Esophagus muscularis mucosa (tissue), 4 donors: ENCODE data around the gene DUSP28. TPM values are rescaled to one million over a fixed set of nuclear protein-coding genes. Genes with fewer than 3 reads are reported as not detected.

ENCODE experiments used
- DNase-seq: peaks from one replicate; pipeline ENCODE4 v3.0.0-alpha.2; 2017; ENCODE audit errors: extremely low spot score
- H3K27ac ChIP-seq, 4 donors: fragments of 200-600 bp; sonication (generic); replicated peaks in 1 of 4; 1 replicate in 3 of 4; 2 replicates in 1 of 4; pipeline ENCODE4 v1.5.1; 2016 to 2019; ENCODE audit warnings: mild to moderate bottlenecking in 1 of 4
- H3K27me3 ChIP-seq, 4 donors: fragments of 200-600 bp; sonication (generic); one replicate each; pipeline versions ENCODE4 v1.5.1 to v1.6.0; 2016 to 2019
- H3K36me3 ChIP-seq, 4 donors: fragments of 200-600 bp; sonication (generic); one replicate each; pipeline ENCODE4 v1.5.1; 2016 to 2019
- H3K4me1 ChIP-seq, 4 donors: fragments of 200-600 bp; sonication (generic); one replicate each; pipeline ENCODE4 v1.5.1; 2016 to 2019
- H3K4me3 ChIP-seq, 4 donors: fragments of 200-600 bp; sonication (generic); 1 replicate in 2 of 4; 2 replicates in 2 of 4; pipeline ENCODE4 v1.5.1; 2016 to 2019; ENCODE audit warnings: mild to moderate bottlenecking in 4 of 4, moderate library complexity in 1 of 4
- H3K9me3 ChIP-seq, 4 donors: fragments of 200-600 bp; sonication (generic); 1 replicate in 3 of 4; 2 replicates in 1 of 4; pipeline ENCODE4 v1.5.1; 2016 to 2019
- CTCF ChIP-seq, 3 experiments: fragments of 200-600 bp in 2 of 3; fragments of 450-650 bp in 1 of 3; sonication (generic) in 2 of 3; IDR thresholded peaks; one replicate each; pipeline ENCODE4 v1.5.1; 2017 to 2019; ENCODE audit warnings: antibody characterized with exemption in 3 of 3, mild to moderate bottlenecking in 2 of 3, moderate library complexity in 1 of 3
- EP300 ChIP-seq: sonication (generic); formaldehyde crosslinking; IDR thresholded peaks from one replicate; pipeline ENCODE4 v1.6.1; 2017; ENCODE audit warnings: antibody characterized with exemption
- POLR2A ChIP-seq: fragments of 450-650 bp; IDR thresholded peaks from one replicate; pipeline ENCODE4 v1.6.1; 2017; ENCODE audit warnings: antibody characterized with exemption, moderate library complexity, mild to moderate bottlenecking, low read depth
- POLR2AphosphoS5 ChIP-seq, 2 donors: sonication (generic); formaldehyde crosslinking; IDR thresholded peaks; one replicate each; pipeline ENCODE4 v1.6.1; 2017; ENCODE audit warnings: antibody characterized with exemption in 2 of 2
- WGBS: methylation state at CpG from one replicate; pipeline ENCODE4 v1.1.5; 2018; 5-methylcytosine and 5-hydroxymethylcytosine counted together
- intact Hi-C: fragments of 100-400 bp; cut with DNase I; formaldehyde crosslinking; loops from one replicate; pipeline ENCODE4 v1.15.1; 2023
- total RNA-seq, 4 donors: library from RNA; depleted of rRNA; stranded (reverse); fragments of >200 nt; gene quantifications; one replicate each; pipeline versions ENCODE4 v1.1.0 to v1.2.1, GENCODE V29; 2016

DUSP28 gene
- total RNA-seq, 4 donors from 2014 or later = 3.8 to 7.3 (median 4.8) TPM

GRCh38 chr2:240593026-240593702 is 33.0 kb downstream of the DUSP28 start:
- H3K9me3 ChIP-seq = no peaks in the 10 kb centered on the region
- TF ChIP-seq EP300 (no peak), POLR2AphosphoS5 (IDR thresholded peaks at IDR 0.05) (no peak), POLR2A (no peak), CTCF (IDR thresholded peaks at IDR 0.05) (no peak)
- intact Hi-C loops = loop anchor here (5.0 kb wide), 1 partner anchor 36 kb away; the partner anchor contains the start of gene ANKMY1
- no peak overlapping the region for H3K27ac ChIP-seq
- peaks cover 28 to 56% (median 48%) of the 10 kb centered on the region in 4 donors for H3K4me1 ChIP-seq
- no peak overlapping the region for H3K4me3 ChIP-seq
- peaks cover 17 to 91% (median 69%) of the 10 kb centered on the region in 4 donors for H3K36me3 ChIP-seq
- H3K27me3 ChIP-seq = no peaks in the 10 kb centered on the region
- WGBS = 81% methylated on average over 20 of the region's 20 CpGs
- no peak for DNase-seq

- Histone ChIP-seq H3K4me3 (no peak overlapping the region), H3K36me3 (peaks cover 24 to 98% (median 77%) of the 10 kb centered on the region in 4 donors), H3K27ac (no peak overlapping the region), H3K27me3 (no peaks in the 10 kb centered on the region), H3K9me3 (no peaks in the 10 kb centered on the region), H3K4me1 (peaks cover 21 to 49% (median 42%) of the 10 kb centered on the region in 4 donors)
- WGBS = 72% methylated on average over 6 of the region's 19 CpGs
- DNase-seq = no peak
- intact Hi-C loops = loop anchor here (5.0 kb wide), 1 partner anchor 37 kb away; the partner anchor contains the start of gene ANKMY1
- no peak for TF ChIP-seq CTCF (IDR thresholded peaks at IDR 0.05)
- no peak for TF ChIP-seq POLR2AphosphoS5 (IDR thresholded peaks at IDR 0.05)
- no peak for TF ChIP-seq EP300
- TF ChIP-seq POLR2A = no peak
These were observed 33.7 kb downstream of the DUSP28 start for GRCh38 chr2:240593703-240594451.

- no peak for DNase-seq
- no peak overlapping the region for H3K27ac ChIP-seq
- H3K27me3 ChIP-seq = no peaks in the 10 kb centered on the region
- peaks cover 25 to 100% (median 77%) of the 10 kb centered on the region in 4 donors for H3K36me3 ChIP-seq
- TF ChIP-seq POLR2AphosphoS5 (IDR thresholded peaks at IDR 0.05) = no peak
- TF ChIP-seq CTCF (IDR thresholded peaks at IDR 0.05) = no peak
- no peak for TF ChIP-seq POLR2A
- intact Hi-C loops = loop anchor here (5.0 kb wide), 1 partner anchor 37 kb away; the partner anchor contains the start of gene ANKMY1
- H3K4me3 ChIP-seq = no peak overlapping the region
- H3K4me1 ChIP-seq = peaks cover 21 to 44% (median 39%) of the 10 kb centered on the region in 4 donors
- WGBS = 88% methylated on average over 12 of the region's 34 CpGs
- H3K9me3 ChIP-seq = no peaks in the 10 kb centered on the region
These were observed 34.6 kb downstream of the DUSP28 start for GRCh38 chr2:240594511-240595380.

GRCh38 chr2:240595381-240596079 is 35.4 kb downstream of the DUSP28 start:
- peak overlapping the region in 2 of 4 donors; percentile 19 to 21 for H3K27ac ChIP-seq
- peak in 1 of 3 experiments; percentile 10 for TF ChIP-seq CTCF (IDR thresholded peaks at IDR 0.05)
- TF ChIP-seq EP300 = no peak
- H3K4me1 ChIP-seq = peaks cover 21 to 44% (median 38%) of the 10 kb centered on the region in 4 donors
- WGBS = 70% methylated on average over 13 of the region's 18 CpGs
- no peak overlapping the region for H3K4me3 ChIP-seq
- no peaks in the 10 kb centered on the region for H3K27me3 ChIP-seq
- no peak for DNase-seq
- intact Hi-C loops = no loop called here
- peaks cover 21 to 100% (median 73%) of the 10 kb centered on the region in 4 donors for H3K36me3 ChIP-seq
- H3K9me3 ChIP-seq = no peaks in the 10 kb centered on the region
